ENCODE data around the gene KDM8.

GRCh38 chr16:27237219-27238015 lies 34.1 kb downstream of the KDM8 start:
- TF ChIP-seq KDM4B (IDR thresholded peaks at IDR 0.05; ENCODE audit: borderline replicate concordance in 2 of 2, low read depth in 1 of 2) (no peak), MCM7 (IDR thresholded peaks at IDR 0.05) (no peak), DIDO1 (tag; IDR thresholded peaks at IDR 0.05; ENCODE audit: low read depth) (no peak), TBP (optimal IDR thresholded peaks at IDR 0.05; ENCODE audit: low read depth, low read length) (no peak), CTCF (IDR thresholded peaks at IDR 0.05 in 2 of 3, conservative IDR thresholded peaks at IDR 0.05 in 1 of 3; ENCODE audit: insufficient read depth in 2 of 3, low read depth in 1 of 3, low read length in 3 of 3) (no peak)

Data from K562 (cell line).